Measurements from ENCODE around the gene CISH. TPM values are rescaled to one million over a fixed set of nuclear protein-coding genes. Genes with fewer than 3 reads are reported as not detected.

CISH gene
- total RNA-seq, 1 experiment from 2014 or later = 1.7 TPM

DNA sequence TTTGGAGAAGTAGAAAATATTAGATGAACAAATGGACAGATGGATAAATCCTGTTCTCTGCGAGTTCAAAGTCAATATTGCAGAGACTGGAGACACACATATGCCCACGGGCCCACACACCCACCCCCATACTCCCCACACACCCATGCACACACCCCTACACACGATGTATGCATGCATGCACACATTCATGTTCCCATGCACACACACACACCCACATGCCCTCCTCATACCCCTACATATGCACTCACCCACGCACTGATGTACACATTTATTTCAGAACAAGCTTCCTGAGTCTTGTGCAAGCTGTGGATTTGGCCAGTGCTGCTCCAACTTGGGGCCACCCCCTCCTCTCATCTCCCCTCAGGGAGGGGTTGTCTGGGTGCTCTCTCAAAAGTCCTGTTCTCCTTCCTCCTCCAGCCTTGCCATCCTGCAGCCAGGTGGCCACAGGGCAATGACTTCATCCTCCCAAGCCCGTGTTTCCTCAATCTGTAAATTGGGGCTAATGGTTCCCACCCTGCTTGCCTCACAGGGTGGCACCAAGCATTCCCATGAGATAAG is 21.7 kb upstream of the CISH start:
- H3K27me3 ChIP-seq (ENCODE audit: insufficient read depth, low read length) = no peaks in the 10 kb centered on the region
- no peaks in the 10 kb centered on the region for H3K23me2 ChIP-seq (ENCODE audit: insufficient read length, low read depth, low read length, poor library complexity, severe bottlenecking)
- no peak overlapping the region for H3K23ac ChIP-seq (ENCODE audit: insufficient read length, low read depth, low read length)
- H4K8ac ChIP-seq (replicated peaks; ENCODE audit: insufficient read length, low read depth, low read length) = no peak overlapping the region
- H2BK12ac ChIP-seq (ENCODE audit: insufficient read length, low read depth, low read length) = no peak overlapping the region
- no peak overlapping the region for H3K14ac ChIP-seq (ENCODE audit: insufficient read depth, low read length)
- H4K91ac ChIP-seq (ENCODE audit: insufficient read length, low read depth, low read length) = no peak overlapping the region
- Mint-ChIP-seq H3K4me3 (no peak overlapping the region; a peak in 1 of 5 replicates), H3K4me1 (peaks cover 27 to 33% of the 10 kb centered on the region in 2 experiments), H3K36me3 (ENCODE audit: insufficient read depth in 1 of 3, low read depth in 3 of 3) (no peaks in the 10 kb centered on the region; a peak in 4 of 7 replicates), H3K9me3 (no peaks in the 10 kb centered on the region), H3K27me3 (ENCODE audit: low read depth) (no peaks in the 10 kb centered on the region), H3K27ac (0 out of 7 replicates have a peak overlapping the region, but pooled peaks of 1 of the 3 experiments have one; percentile 28)
- no peak overlapping the region for H3T11ph ChIP-seq (ENCODE audit: low read length)
- H3K79me2 ChIP-seq (ENCODE audit: insufficient read depth, low read length) = 0 out of 2 replicates have a peak, but pooled peaks cover 2% of the 10 kb centered on the region
- H2BK20ac ChIP-seq (ENCODE audit: low read depth, low read length, poor library complexity, severe bottlenecking) = no peak overlapping the region
- H3K4me2 ChIP-seq (ENCODE audit: insufficient read depth, insufficient read length, low read length) = no peak overlapping the region
- H3K79me1 ChIP-seq (ENCODE audit: insufficient read depth, low read depth, low read length, poor library complexity, severe bottlenecking) = peaks cover 4% of the 10 kb centered on the region
- no peak overlapping the region for H2AFZ ChIP-seq (ENCODE audit: low read length)
- H2BK5ac ChIP-seq (ENCODE audit: insufficient read length, low read length) = no peak overlapping the region
- no peak overlapping the region for H4K5ac ChIP-seq (ENCODE audit: insufficient read length, low read depth, low read length)
- H3K9ac ChIP-seq (ENCODE audit: extremely low read depth, insufficient read length, low read length) = no peak overlapping the region
- no peak overlapping the region for H3K27ac ChIP-seq (ENCODE audit: insufficient read length, low read depth, low read length)
- H3K18ac ChIP-seq (ENCODE audit: insufficient read length, low read depth, low read length) = no peak overlapping the region
- no peaks in the 10 kb centered on the region for H3K9me3 ChIP-seq (ENCODE audit: control insufficient read depth, low read depth, low read length)
- H3K4me1 ChIP-seq (ENCODE audit: insufficient read depth, low read length) = peaks cover 2% of the 10 kb centered on the region; the same call in 1 of the 2 replicates
- no peak overlapping the region for H2AK5ac ChIP-seq (ENCODE audit: insufficient read length, low read length)
- no peak overlapping the region for H2BK15ac ChIP-seq (ENCODE audit: low read depth, low read length)
- H3K56ac ChIP-seq (ENCODE audit: insufficient read length, low read depth, low read length) = no peak overlapping the region
- no peak for TF ChIP-seq CTCF (conservative IDR thresholded peaks at IDR 0.05)
- WGBS (ENCODE audit: extremely low coverage, insufficient read length, low lambda C conversion rate) = no CpG with 5 or more reads among the region's 5 CpGs
- no peaks in the 10 kb centered on the region for H4K20me1 ChIP-seq (ENCODE audit: control insufficient read depth, insufficient read depth, insufficient read length)
- no peak overlapping the region for H3K4ac ChIP-seq (ENCODE audit: low read depth, low read length)
- H2BK120ac ChIP-seq (ENCODE audit: low read depth, low read length, poor library complexity, severe bottlenecking) = no peak overlapping the region
- DNase-seq = no peak

Measured in H9 (cell line).